Thymus (tissue), 2 donors: ENCODE measurements around the gene NKAIN4. TPM values are rescaled to one million over a fixed set of nuclear protein-coding genes. Genes with fewer than 3 reads are reported as not detected.

Experiments used
- polyA plus RNA-seq: library from polyadenylated mRNA; stranded (reverse); fragments of 200-250 nt; gene quantifications from one replicate; pipeline ENCODE4 v1.2.3, GENCODE V29; 2013
- total RNA-seq: library from RNA; stranded (reverse); fragments of 120-200 nt; gene quantifications from one replicate; pipeline ENCODE4 v1.2.4, GENCODE V29; 2013
- donor health status: healthy.

NKAIN4 gene
- total and polyA plus RNA-seq, 2 donors, result 2.2 to 8.5 TPM

Other genes starting within 250 kb of the NKAIN4 start
- gene BHLHE23, start 247.5 kb downstream of the NKAIN4 start, total RNA-seq, result 0.42 TPM
- gene BHLHE23, start 247.5 kb downstream of the NKAIN4 start, polyA plus RNA-seq, result 0.37 TPM
- 18.6 TPM for gene YTHDF1, start 38.3 kb downstream of the NKAIN4 start, total RNA-seq
- 38.2 TPM for gene YTHDF1, start 38.3 kb downstream of the NKAIN4 start, polyA plus RNA-seq
- gene BIRC7, start 18.6 kb downstream of the NKAIN4 start, total RNA-seq, result 0.09 TPM
- 0.87 TPM for gene BIRC7, start 18.6 kb downstream of the NKAIN4 start, polyA plus RNA-seq
- 36.3 TPM for gene ARFGAP1, start 18.4 kb upstream of the NKAIN4 start, total RNA-seq
- gene ARFGAP1, start 18.4 kb upstream of the NKAIN4 start, polyA plus RNA-seq, result 111 TPM
- gene COL20A1, start 38.7 kb upstream of the NKAIN4 start, total RNA-seq, result 0.05 TPM
- 0.30 TPM for gene COL20A1, start 38.7 kb upstream of the NKAIN4 start, polyA plus RNA-seq
- gene CHRNA4, start 106.9 kb upstream of the NKAIN4 start, total RNA-seq, result under 0.01 TPM
- 0.14 TPM for gene CHRNA4, start 106.9 kb upstream of the NKAIN4 start, polyA plus RNA-seq
- 0.38 TPM for gene KCNQ2, start 218.2 kb upstream of the NKAIN4 start, total RNA-seq
- gene KCNQ2, start 218.2 kb upstream of the NKAIN4 start, polyA plus RNA-seq, result 0.48 TPM
- 0.19 TPM for gene EEF1A2, start 244.6 kb upstream of the NKAIN4 start, total RNA-seq
- gene EEF1A2, start 244.6 kb upstream of the NKAIN4 start, polyA plus RNA-seq, result 2.2 TPM